SK-N-SH (cell line): ENCODE measurements around the gene STIM1. TPM values are rescaled to one million over a fixed set of nuclear protein-coding genes. Genes with fewer than 3 reads are reported as not detected.

Experiments
- CTCF ChIA-PET: fragments of 300-600, 350-600 bp; formaldehyde crosslinking; extraction: SDS; loops from one replicate; lab custom pipeline; 2021; lab: Yijun Ruan, JAX
- POLR2A ChIA-PET: fragments of 350-600 bp; sonication (Branson Sonifier 250); formaldehyde crosslinking; extraction: SDS; loops from one replicate; lab custom pipeline; 2020; ENCODE audit warnings: antibody characterized with exemption, inconsistent platforms; lab: Yijun Ruan, JAX
- DNase-seq: peaks from one replicate; pipeline ENCODE4 v3.0.0; 2012
- H2AFZ ChIP-seq: fragments of 200-600 bp; sonication (generic); 2 replicates; pipeline ENCODE4 v1.8.1; 2016; ENCODE audit warnings: antibody characterized with exemption, mild to moderate bottlenecking, low read depth
- H3F3A ChIP-seq: fragments of 200-600 bp; sonication (generic); replicated peaks from 2 replicates; pipeline ENCODE3; 2016; ENCODE audit warnings: antibody characterized with exemption, mild to moderate bottlenecking; ENCODE audit not compliant: insufficient read depth
- H3K27ac ChIP-seq, 2 experiments: fragments of 200-500 bp in 1 of 2; fragments of 200-600 bp in 1 of 2; sonication (Bioruptor generic) in 1 of 2; sonication (generic), shearing (Covaris generic) in 1 of 2; 2 replicates each; pipeline versions ENCODE4 v1.5.1 to v1.6.1; 2014 to 2016; ENCODE audit warnings: low read depth in 2 of 2, inconsistent platforms in 1 of 2, low read length in 1 of 2, mild to moderate bottlenecking in 1 of 2, mixed read lengths in 1 of 2
- H3K27me3 ChIP-seq: fragments of 200-600 bp; sonication (generic), shearing (Covaris generic); 2 replicates; pipeline ENCODE4 v1.6.1; 2016; ENCODE audit warnings: mixed run types; ENCODE audit not compliant: insufficient read depth
- H3K36me3 ChIP-seq, 2 experiments: fragments of 200-500 bp in 1 of 2; fragments of 200-600 bp in 1 of 2; sonication (Bioruptor generic) in 1 of 2; sonication (generic) in 1 of 2; replicated peaks in 1 of 2; 2 replicates each; pipeline versions ENCODE3 to v1.5.1; 2014 to 2016; ENCODE audit warnings: low read length in 1 of 2, mild to moderate bottlenecking in 1 of 2; ENCODE audit not compliant: insufficient read depth in 2 of 2, control insufficient read depth in 1 of 2
- H3K4me1 ChIP-seq, 2 experiments: fragments of 200-500 bp in 1 of 2; fragments of 200-600 bp in 1 of 2; sonication (Bioruptor generic) in 1 of 2; sonication (generic), shearing (Covaris generic) in 1 of 2; 2 replicates each; pipeline versions ENCODE4 v1.5.1 to v1.6.1; 2014 to 2016; ENCODE audit warnings: low read depth in 1 of 2, low read length in 1 of 2, mixed run types in 1 of 2; ENCODE audit not compliant: insufficient read depth in 2 of 2, control insufficient read depth in 1 of 2
- H3K4me2 ChIP-seq: fragments of 200-600 bp; sonication (generic), shearing (Covaris generic); 2 replicates; pipeline ENCODE4 v1.6.1; 2017; ENCODE audit warnings: mixed run types
- H3K4me3 ChIP-seq, 2 experiments: fragments of 200-500 bp in 1 of 2; fragments of 200-600 bp in 1 of 2; sonication (Bioruptor generic) in 1 of 2; sonication (generic), shearing (Covaris generic) in 1 of 2; 2 replicates each; pipeline versions ENCODE4 v1.5.1 to v1.8.1; 2014 to 2016; ENCODE audit warnings: low read depth in 2 of 2, inconsistent platforms in 1 of 2, low read length in 1 of 2, mild to moderate bottlenecking in 1 of 2, mixed read lengths in 1 of 2, moderate library complexity in 1 of 2
- H3K79me2 ChIP-seq: fragments of 200-600 bp; sonication (generic); 2 replicates; pipeline ENCODE4 v1.8.1; 2017; ENCODE audit warnings: mild to moderate bottlenecking; ENCODE audit not compliant: insufficient read depth
- H3K9ac ChIP-seq: fragments of 200-600 bp; sonication (generic); 2 replicates; pipeline ENCODE4 v1.6.1; 2017; ENCODE audit warnings: mixed run types
- H3K9me2 ChIP-seq: fragments of 200-600 bp; sonication (generic); 2 replicates; pipeline ENCODE4 v1.6.1; 2017; ENCODE audit warnings: mixed run types
- H3K9me3 ChIP-seq: fragments of 200-600 bp; sonication (generic); 2 replicates; pipeline ENCODE4 v1.6.1; 2017; ENCODE audit warnings: mixed run types, mild to moderate bottlenecking, moderate library complexity
- H4K20me1 ChIP-seq: fragments of 200-600 bp; sonication (generic); 2 replicates; pipeline ENCODE4 v1.6.1; 2017; ENCODE audit warnings: mild to moderate bottlenecking, mixed run types; ENCODE audit not compliant: insufficient read depth
- CHD2 ChIP-seq: fragments of 150-350 bp; IDR thresholded peaks from 2 replicates; pipeline ENCODE4 v1.6.1; 2018; ENCODE audit warnings: low read length; ENCODE audit not compliant: partially characterized antibody
- FOSL2 ChIP-seq: IDR thresholded peaks from 2 replicates; pipeline ENCODE4 v1.4.0; 2012; ENCODE audit warnings: low read depth, mild to moderate bottlenecking, moderate library complexity, borderline replicate concordance
- MEF2A ChIP-seq: IDR thresholded peaks from 2 replicates; pipeline ENCODE4 v1.4.0; 2012; ENCODE audit warnings: low read depth, borderline replicate concordance
- NFIC ChIP-seq: IDR thresholded peaks from 2 replicates; pipeline ENCODE4 v1.4.0; 2012; ENCODE audit warnings: borderline replicate concordance
- POLR2AphosphoS5 ChIP-seq: IDR thresholded peaks from 2 replicates; pipeline ENCODE4 v1.6.1; 2012; ENCODE audit warnings: low read depth, low read length
- TCF12 ChIP-seq: IDR thresholded peaks from 2 replicates; pipeline ENCODE4 v1.4.0; 2012
- TEAD4 ChIP-seq: IDR thresholded peaks from 2 replicates; pipeline ENCODE4 v1.4.0; 2012; ENCODE audit warnings: mild to moderate bottlenecking, borderline replicate concordance; ENCODE audit not compliant: insufficient read depth
- WGBS: methylation state at CpG from one replicate; pipeline ENCODE4 v1.1.6; 2017; ENCODE audit warnings: low lambda C conversion rate; 5-methylcytosine and 5-hydroxymethylcytosine counted together
- polyA plus RNA-seq, 3 experiments: library from polyadenylated mRNA; depleted of rRNA; stranded (reverse); fragments of >200 nt; gene quantifications; 2 replicates each; pipeline ENCODE4 v1.2.3, GENCODE V29; 2012
- TF ChIP-seq, protein P1 (sequence below): IDR thresholded peaks from 2 replicates; pipeline ENCODE4 v1.6.1; 2012; ENCODE audit warnings: mild to moderate bottlenecking, low read depth, low read length, moderate library complexity

Gene STIM1
- polyA plus RNA-seq, 1 of the 3 experiments (the other 2 are of a cell fraction): 29.5 TPM

- DNase-seq: no peak
- H3K36me3 ChIP-seq: no peaks in the 10 kb centered on the region
- H3F3A ChIP-seq: no peaks in the 10 kb centered on the region
- H3K79me2 ChIP-seq: no peaks in the 10 kb centered on the region
- peak overlapping the region; percentile 31 to 63; a peak in 2 of 4 replicates for H3K27ac ChIP-seq
- no peaks in the 10 kb centered on the region for H3K9me2 ChIP-seq
- 26% methylated on average over 1 of the region's 1 CpG for WGBS
- peak; percentile 34; the same call in 1 of the 2 replicates for TF ChIP-seq TCF12
- TF ChIP-seq, protein P1, sequence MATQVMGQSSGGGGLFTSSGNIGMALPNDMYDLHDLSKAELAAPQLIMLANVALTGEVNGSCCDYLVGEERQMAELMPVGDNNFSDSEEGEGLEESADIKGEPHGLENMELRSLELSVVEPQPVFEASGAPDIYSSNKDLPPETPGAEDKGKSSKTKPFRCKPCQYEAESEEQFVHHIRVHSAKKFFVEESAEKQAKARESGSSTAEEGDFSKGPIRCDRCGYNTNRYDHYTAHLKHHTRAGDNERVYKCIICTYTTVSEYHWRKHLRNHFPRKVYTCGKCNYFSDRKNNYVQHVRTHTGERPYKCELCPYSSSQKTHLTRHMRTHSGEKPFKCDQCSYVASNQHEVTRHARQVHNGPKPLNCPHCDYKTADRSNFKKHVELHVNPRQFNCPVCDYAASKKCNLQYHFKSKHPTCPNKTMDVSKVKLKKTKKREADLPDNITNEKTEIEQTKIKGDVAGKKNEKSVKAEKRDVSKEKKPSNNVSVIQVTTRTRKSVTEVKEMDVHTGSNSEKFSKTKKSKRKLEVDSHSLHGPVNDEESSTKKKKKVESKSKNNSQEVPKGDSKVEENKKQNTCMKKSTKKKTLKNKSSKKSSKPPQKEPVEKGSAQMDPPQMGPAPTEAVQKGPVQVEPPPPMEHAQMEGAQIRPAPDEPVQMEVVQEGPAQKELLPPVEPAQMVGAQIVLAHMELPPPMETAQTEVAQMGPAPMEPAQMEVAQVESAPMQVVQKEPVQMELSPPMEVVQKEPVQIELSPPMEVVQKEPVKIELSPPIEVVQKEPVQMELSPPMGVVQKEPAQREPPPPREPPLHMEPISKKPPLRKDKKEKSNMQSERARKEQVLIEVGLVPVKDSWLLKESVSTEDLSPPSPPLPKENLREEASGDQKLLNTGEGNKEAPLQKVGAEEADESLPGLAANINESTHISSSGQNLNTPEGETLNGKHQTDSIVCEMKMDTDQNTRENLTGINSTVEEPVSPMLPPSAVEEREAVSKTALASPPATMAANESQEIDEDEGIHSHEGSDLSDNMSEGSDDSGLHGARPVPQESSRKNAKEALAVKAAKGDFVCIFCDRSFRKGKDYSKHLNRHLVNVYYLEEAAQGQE: no peak
- ChIA-PET CTCF (no interaction called here), POLR2A (no interaction called here)
- H3K4me3 ChIP-seq: no peak overlapping the region
- no peak overlapping the region for H2AFZ ChIP-seq
- H3K9ac ChIP-seq: no peak overlapping the region
- no peak overlapping the region for H3K4me2 ChIP-seq
- H3K4me1 ChIP-seq: peaks cover 3 to 9% of the 10 kb centered on the region in 2 experiments; a peak in 2 of 4 replicates
- H3K9me3 ChIP-seq: no peaks in the 10 kb centered on the region
- H4K20me1 ChIP-seq: no peaks in the 10 kb centered on the region
- no peaks in the 10 kb centered on the region for H3K27me3 ChIP-seq
These were observed 91.6 kb downstream of the STIM1 start for GRCh38 chr11:3947061-3947460.

DNA sequence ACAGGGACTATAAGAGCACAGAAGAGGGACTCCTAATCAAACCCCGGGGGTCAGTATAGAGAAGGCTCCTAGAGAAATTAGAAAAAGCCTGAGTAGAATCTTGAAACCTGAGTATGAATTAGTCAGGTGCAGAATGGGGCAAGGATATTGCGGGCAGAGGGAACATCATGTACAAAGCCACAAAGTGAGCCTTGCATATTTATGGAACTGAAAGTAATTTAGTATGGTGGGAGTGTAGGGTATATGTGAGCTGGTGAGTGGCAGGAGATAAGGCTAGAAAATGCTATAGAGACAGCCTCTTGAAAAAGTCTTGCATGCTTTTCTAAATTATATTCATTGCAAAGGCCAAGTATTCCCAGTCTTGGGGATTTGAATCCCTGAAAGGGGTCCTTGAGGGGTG is 93.7 kb downstream of the STIM1 start:
- CTCF ChIA-PET: interaction anchor here (1.8 kb wide), 1 partner anchor 123 kb away, joined by 5 read pairs; no protein-coding TSS in a partner anchor

DNA sequence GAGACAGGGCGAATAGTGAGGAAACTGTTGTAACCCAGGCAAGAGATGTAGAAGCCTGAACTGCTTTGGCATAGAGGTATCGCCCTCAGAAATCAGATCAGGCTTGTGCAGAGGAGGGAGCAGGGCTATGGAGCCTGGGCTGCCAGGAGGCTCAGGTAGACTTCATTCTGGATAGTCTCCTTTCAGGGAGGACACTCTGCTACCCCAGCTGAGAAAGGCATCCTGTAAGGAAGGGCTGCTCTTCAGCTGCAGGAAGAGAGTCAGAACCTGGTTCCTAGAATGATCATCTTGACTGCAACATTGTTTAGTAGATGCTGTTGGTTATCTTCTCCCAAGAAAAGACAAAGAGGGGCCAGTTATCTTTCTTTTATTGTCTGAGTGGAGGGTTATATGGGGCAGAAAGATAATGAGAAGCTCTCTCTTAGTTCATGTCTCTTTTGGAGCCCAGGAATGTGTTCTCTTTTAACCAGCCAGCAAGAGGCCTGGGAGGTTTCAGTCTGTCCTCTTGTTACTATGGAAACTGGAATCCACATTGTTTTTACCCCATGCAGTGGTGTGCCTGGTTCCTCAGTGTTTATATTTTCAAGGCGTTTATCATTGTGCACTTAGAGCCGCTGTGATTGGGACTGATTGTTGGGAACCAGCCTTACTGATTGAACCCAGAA is 95.7 kb downstream of the STIM1 start:
- no peak overlapping the region for H3K4me3 ChIP-seq
- no peak overlapping the region for H3K9ac ChIP-seq
- WGBS: 85% methylated on average over 3 of the region's 4 CpGs
- no peaks in the 10 kb centered on the region for H3K9me3 ChIP-seq
- H3K9me2 ChIP-seq: no peaks in the 10 kb centered on the region
- CTCF ChIA-PET: interaction anchor here (1.8 kb wide), 1 partner anchor 121 kb away, joined by 5 read pairs; no protein-coding TSS in a partner anchor
- H3K27ac ChIP-seq: peak overlapping the region in 1 of 2 experiments; percentile 70; a peak in 1 of 4 replicates
- H4K20me1 ChIP-seq: no peaks in the 10 kb centered on the region
- peaks cover 3% of the 10 kb centered on the region for H3F3A ChIP-seq
- no peaks in the 10 kb centered on the region for H3K27me3 ChIP-seq
- H3K36me3 ChIP-seq: no peaks in the 10 kb centered on the region
- TF ChIP-seq POLR2AphosphoS5: no peak
- no peak for TF ChIP-seq FOSL2
- TF ChIP-seq TEAD4: no peak
- TF ChIP-seq MEF2A: no peak
- TF ChIP-seq CHD2: no peak
- no peak overlapping the region for H2AFZ ChIP-seq
- H3K4me1 ChIP-seq: peaks cover 0 to 9% of the 10 kb centered on the region in 2 experiments; a peak in 2 of 4 replicates
- DNase-seq: no peak
- H3K4me2 ChIP-seq: peak overlapping the region; percentile 62
- H3K79me2 ChIP-seq: no peaks in the 10 kb centered on the region
- POLR2A ChIA-PET: no interaction called here

More for the DNA sequence above, 93.7 kb downstream of the STIM1 start:
- Histone ChIP-seq H3F3A (no peaks in the 10 kb centered on the region), H3K4me1 (peaks cover 3 to 9% of the 10 kb centered on the region in 2 experiments; a peak in 2 of 4 replicates), H3K4me3 (no peak overlapping the region), H3K27ac (no peak overlapping the region), H3K79me2 (no peaks in the 10 kb centered on the region), H3K27me3 (no peaks in the 10 kb centered on the region), H3K9ac (no peak overlapping the region)
- no peak for DNase-seq
- no peak for TF ChIP-seq NFIC
- TF ChIP-seq, all 33 proteins: peak for 0
- WGBS: 84% methylated on average over 2 of the region's 2 CpGs
- POLR2A ChIA-PET: no interaction called here
- Histone ChIP-seq H3K4me2 (no peak overlapping the region), H3K36me3 (no peaks in the 10 kb centered on the region), H2AFZ (no peak overlapping the region), H4K20me1 (no peaks in the 10 kb centered on the region), H3K9me3 (no peaks in the 10 kb centered on the region), H3K9me2 (no peaks in the 10 kb centered on the region)
